Activated T-cell treated with anti-CD3 and anti-CD28 coated beads for 1 hour (primary cell): Measurements from ENCODE around the gene PIGM.

Experiments used
- DNase-seq: peaks from one replicate; pipeline ENCODE4 v3.0.0-alpha.2; 2020; ENCODE audit warnings: low read depth

Gene PIGM

GRCh38 chr1:160031365-160032164 lies at the start of gene PIGM:
PIGM (minus strand) TSS chr1:160031990; CDS start chr1:160031739, 251 bp downstream.
- DNase-seq, result peak; percentile 92

GRCh38 chr1:160081261-160081936 lies 49.6 kb upstream of the PIGM start, which contains the start of gene KCNJ9:
KCNJ9 (plus strand) TSS chr1:160081538; CDS start chr1:160084031, 2,493 bp downstream.
- no peak for DNase-seq

GRCh38 chr1:160080381-160081100 lies 48.8 kb upstream of the PIGM start:
- DNase-seq, result no peak

- no peak for DNase-seq
Measured at GRCh38 chr1:160079448-160079847, 47.7 kb upstream of the PIGM start.

DNA sequence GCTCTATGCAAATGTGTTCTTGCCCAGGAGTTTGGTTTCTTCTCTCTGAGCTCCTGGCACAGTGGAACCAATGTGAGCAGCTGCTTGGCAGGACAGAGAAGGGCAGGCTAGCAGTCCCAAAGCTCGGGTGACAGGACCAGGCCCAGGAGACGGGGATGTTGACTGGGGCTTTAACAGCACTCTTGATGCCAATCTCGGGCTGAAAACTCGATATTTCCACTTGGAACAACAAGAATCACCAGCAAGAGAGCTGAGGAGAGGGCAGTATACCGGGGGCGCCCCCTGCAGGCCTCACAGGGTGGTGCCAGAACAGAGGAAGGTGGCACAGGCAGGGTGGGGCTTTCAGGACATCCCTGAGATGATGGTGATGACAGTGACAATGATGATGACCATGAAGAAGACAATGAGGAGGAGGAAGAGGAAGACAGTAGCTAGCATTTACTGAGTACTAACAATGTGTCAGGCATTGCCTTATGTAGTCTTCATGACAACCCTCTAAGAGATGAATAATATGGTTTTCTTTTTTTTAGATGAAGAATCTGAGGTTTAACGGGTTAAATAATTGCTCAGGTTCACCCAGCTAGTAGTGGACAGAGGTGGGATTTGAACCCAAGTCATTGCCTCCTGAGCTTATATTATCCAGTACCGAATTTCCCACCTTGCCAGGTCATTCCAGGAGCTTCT lies 46.9 kb upstream of the PIGM start:
- DNase-seq, result peak; percentile 35

DNA sequence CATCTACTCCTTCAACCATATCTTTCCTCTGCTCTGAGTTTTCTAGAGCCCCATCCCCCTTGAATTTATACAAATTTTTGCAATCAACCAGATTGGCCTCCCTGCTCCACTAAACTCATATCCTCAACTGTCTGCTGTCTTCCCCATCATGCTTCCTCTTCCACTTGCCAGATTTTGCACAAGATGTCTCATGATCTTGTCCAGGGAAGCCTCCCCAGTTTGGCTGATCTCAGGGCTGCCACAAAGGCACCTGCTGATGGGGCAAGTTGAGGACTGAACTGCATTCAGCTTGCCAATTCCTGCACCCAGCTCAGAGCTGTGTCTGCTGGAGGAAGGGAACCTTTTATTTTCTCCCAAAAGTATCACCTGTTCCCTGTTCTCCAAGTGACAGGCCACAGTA lies 45.7 kb upstream of the PIGM start:
- no peak for DNase-seq

- no peak for DNase-seq
Measured at GRCh38 chr1:160076295-160076694, 44.5 kb upstream of the PIGM start.

- no peak for DNase-seq
Measured at GRCh38 chr1:160075836-160076235, 44.0 kb upstream of the PIGM start.

DNA sequence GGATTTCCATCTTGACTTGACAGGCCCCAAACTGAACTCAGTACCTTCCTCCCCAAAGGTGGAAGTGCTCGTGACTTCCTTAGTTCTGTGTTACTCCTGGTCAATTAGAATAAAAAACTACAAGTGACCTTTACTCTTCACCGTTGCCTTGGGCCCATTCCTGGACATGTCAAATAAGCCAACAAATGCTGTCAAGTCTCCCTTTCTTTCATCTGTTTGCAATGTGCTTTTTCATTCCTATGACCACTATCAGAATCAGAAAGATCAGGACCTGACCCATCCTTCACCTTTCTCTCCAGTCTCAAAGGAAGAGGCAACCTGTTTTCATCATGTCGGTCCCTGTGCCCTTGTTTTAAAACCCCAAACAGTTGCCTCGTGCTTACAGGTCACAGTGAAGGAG lies 43.1 kb upstream of the PIGM start:
- DNase-seq, result no peak

DNA sequence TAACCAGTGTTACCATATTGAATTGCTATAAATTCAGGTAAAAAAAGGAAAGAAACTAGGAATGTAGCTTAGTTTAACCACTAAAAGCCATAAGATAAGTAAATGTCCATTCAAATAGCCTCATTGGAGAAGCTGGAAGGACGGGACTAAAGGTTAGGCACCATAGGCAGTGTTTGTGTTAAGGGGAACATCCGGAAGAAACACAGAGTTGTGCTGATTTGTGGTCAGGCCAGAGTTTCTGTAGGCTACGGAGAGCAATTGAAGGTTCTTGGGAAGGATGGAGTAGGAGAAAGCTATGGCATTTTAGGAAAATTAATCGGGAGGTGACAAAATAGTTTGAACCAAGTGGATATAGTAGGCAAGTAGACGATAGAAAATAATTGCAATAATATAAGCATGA lies 39.5 kb upstream of the PIGM start:
- no peak for DNase-seq

- DNase-seq, result peak; percentile 68
Measured at GRCh38 chr1:160070243-160071163, 38.7 kb upstream of the PIGM start.

GRCh38 chr1:160069460-160070231 lies 37.9 kb upstream of the PIGM start, which contains the start of gene KCNJ10:
KCNJ10 (minus strand) TSS chr1:160070160; CDS start chr1:160042532, 27,628 bp downstream.
- DNase-seq, result no peak

DNA sequence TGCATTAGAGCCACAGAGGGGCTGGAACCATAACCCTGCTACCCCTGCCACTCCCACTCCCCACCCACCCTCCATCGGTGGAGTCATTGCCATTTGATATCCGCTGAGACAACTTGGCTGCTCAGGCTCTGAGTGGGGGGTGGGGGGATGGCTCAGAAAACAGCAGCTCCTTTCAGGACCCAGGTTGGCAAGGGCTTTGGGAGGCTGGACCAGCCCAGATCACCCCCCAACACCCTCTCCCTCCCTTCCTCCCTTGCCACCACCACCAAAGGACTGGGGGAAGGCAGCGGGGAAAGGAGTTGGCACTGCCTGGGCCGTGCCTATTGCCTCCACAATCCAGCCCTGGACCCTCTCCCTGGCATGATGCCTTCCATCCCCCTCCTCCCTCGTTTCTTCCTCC lies 36.4 kb upstream of the PIGM start:
- DNase-seq, result no peak

GRCh38 chr1:160066829-160067745 lies 35.3 kb upstream of the PIGM start:
- DNase-seq, result no peak

DNA sequence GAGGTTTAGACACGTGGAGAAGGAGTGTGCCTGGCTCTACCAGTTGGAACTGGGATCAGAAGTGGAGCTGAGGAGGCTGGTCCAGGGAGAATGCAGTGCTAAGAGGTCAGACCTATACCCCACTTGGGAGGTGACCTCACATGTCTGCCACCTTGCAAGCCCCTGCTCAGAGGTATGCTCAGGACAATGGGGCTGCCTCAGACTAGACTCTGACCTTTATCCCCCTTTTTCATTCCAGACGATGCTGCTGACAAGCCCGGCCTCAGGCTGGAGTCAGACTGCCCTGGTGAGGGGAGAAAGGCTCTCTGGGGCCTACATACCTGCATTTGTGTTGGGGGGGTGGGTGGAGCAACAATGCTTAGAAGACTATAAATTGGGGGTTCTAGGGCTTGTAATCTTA lies 33.0 kb upstream of the PIGM start:
- no peak for DNase-seq

DNA sequence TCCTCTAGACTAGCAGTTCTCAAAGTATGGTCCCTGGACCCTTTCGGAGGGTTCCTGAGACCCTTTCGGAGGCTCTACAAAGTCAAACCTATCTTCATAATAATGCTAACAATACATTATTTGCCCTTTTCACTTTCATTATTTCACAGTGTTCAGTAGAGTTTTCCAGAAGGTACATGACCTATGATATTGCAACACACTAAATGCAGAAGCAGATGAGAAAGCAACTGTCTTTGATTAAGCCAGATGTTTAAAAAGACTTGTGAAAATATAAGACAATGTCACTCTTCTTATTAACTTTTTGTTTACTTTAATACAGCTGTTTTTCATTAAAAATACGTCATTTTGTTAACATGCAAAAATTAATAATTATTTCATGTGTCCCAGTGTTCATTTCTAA lies 32.4 kb upstream of the PIGM start:
- DNase-seq, result no peak

GRCh38 chr1:160063176-160063575 lies 31.4 kb upstream of the PIGM start:
- DNase-seq, result no peak

GRCh38 chr1:160062230-160062532 lies 30.4 kb upstream of the PIGM start:
- no peak for DNase-seq
